Urinary bladder (tissue), 4 donors: ENCODE results near the gene ZSCAN5C. TPM values are rescaled to one million over a fixed set of nuclear protein-coding genes. Genes with fewer than 3 reads are reported as not detected.

Experiments
- DNase-seq: peaks from one replicate; pipeline ENCODE4 v3.0.0-alpha.2; 2015; ENCODE audit errors: extremely low spot score
- H3K27ac ChIP-seq: one replicate; pipeline ENCODE4 v1.5.1; 2013; ENCODE audit warnings: low read depth, mild to moderate bottlenecking, moderate library complexity
- H3K36me3 ChIP-seq: one replicate; pipeline ENCODE4 v1.6.1; 2013; ENCODE audit warnings: mild to moderate bottlenecking, moderate library complexity; ENCODE audit not compliant: insufficient read depth
- H3K4me1 ChIP-seq: one replicate; pipeline ENCODE4 v1.6.1; 2013; ENCODE audit warnings: mild to moderate bottlenecking, moderate library complexity; ENCODE audit not compliant: insufficient read depth
- H3K4me3 ChIP-seq: one replicate; pipeline ENCODE4 v1.5.1; 2013; ENCODE audit warnings: low read depth, low read length
- WGBS: extraction: QIAGEN DNeasy Blood & Tissue Kit; methylation state at CpG from one replicate; pipeline ENCODE4 v1.1.7; 2013; 5-methylcytosine and 5-hydroxymethylcytosine counted together
- polyA plus RNA-seq: library from polyadenylated mRNA; stranded (reverse); fragments of 200-250 nt; gene quantifications from one replicate; pipeline ENCODE4 v1.2.3, GENCODE V29; 2013
- total RNA-seq: library from RNA; depleted of rRNA; stranded (reverse); fragments of >200 nt; gene quantifications from one replicate; pipeline ENCODE4 v1.2.3, GENCODE V29; 2014
- donor health status: healthy with polysubstance abuse.
- donor health status: healthy.

Gene ZSCAN5C, protein sequence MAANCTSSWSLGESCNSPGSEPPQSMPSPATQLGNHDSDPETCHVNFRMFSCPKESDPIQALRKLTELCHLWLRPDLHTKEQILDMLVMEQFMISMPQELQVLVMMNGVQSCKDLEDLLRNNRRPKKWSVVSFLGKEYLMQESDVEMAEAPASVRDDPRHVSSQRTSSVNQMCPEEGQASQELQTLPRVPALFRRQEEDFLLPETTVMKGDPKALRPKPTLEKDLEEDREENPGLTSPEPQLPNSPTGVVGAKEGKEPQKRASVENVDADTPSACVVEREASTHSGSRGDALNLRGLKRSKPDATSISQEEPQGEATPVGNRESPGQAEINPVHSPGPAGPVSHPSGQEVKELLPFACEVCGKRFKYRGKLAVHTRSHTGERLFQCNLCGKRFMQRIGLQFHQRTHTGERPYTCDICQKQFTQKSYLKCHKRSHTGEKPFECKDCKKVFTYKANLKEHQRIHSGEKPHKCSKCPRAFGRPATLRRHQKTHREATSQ
- total RNA-seq, result not detected
- polyA plus RNA-seq, result not detected

DNA sequence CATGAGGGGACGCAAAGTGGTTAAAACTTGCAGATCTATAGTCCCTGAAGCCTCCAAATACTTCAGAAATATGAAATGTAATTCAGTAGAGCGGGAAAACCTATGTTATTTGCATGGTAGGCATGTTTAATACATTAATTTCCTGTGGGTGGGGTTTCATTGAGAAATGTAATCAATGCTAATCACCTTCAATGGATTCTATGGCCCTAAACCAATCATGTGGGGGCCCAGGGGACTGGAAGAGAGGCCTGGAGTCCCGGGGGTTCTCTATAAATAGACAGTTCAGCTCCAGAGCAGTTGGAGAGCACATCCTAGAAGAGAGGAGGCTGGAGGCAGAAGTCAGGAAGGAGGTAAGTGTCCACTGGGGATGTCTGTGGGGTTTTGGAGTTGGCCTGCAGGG lies at the start of gene ZSCAN5C:
ZSCAN5C (plus strand) TSS at position 301 of the 400 bp plus-strand sequence. CDS start 3,641 bp downstream, outside the sequence.
- H3K4me1 ChIP-seq, result no peaks in the 10 kb centered on the region
- 53% methylated on average over 3 of the region's 3 CpGs for WGBS

DNA sequence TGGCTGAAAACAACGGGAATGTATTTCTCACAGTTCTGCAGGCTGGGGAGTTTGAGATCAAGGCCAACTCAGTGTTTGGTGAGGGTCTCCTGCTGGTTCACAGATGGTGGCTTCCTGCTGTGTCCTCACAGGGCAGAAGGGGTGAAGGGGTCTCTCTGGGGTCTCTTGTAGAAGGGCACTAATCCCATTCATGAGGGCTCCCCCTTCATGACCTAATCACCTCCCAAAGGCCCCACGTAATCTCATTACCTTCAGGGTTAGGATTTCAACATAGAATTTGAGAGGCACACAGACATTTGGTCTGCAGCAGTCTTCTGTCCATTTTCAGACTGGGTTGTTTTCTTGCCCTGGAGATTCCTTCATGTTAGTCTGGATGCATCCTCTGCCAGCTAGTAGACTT lies 49.4 kb upstream of the ZSCAN5C start:
- H3K36me3 ChIP-seq, result no peaks in the 10 kb centered on the region

More for the DNA sequence above, at the start of gene ZSCAN5C:
- Histone ChIP-seq H3K4me3 (no peak within 1 kb of the TSS), H3K27ac (no peak within 1 kb of the TSS), H3K36me3 (no peaks in the 10 kb centered on the region)
- no peak for DNase-seq

DNA sequence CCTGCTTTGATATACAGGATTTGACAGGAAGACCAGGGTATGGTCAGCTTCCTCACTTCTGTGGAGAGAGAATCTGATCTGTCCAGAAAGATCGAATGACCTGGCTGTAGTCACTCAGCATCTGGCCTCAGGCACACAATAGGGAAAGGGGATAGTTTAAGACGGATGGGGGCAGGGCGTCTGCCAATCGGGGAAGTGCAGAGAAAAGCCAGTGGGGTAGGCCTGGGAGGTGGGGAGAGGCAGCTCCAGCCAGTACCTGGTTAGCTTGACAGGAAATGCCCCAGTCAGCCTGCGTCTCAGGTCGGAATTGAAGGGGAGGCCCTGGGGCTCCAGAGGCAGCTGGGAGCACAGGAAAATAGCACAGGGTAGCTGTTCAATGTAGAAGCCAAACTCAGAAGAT lies 48.6 kb upstream of the ZSCAN5C start:
- H3K27ac ChIP-seq, result no peak overlapping the region

More for the DNA sequence above, 49.4 kb upstream of the ZSCAN5C start:
- DNase-seq, result no peak
- Histone ChIP-seq H3K4me1 (no peaks in the 10 kb centered on the region), H3K27ac (no peak overlapping the region), H3K4me3 (no peak overlapping the region)
- WGBS, result 83% methylated on average over 2 of the region's 2 CpGs

DNA sequence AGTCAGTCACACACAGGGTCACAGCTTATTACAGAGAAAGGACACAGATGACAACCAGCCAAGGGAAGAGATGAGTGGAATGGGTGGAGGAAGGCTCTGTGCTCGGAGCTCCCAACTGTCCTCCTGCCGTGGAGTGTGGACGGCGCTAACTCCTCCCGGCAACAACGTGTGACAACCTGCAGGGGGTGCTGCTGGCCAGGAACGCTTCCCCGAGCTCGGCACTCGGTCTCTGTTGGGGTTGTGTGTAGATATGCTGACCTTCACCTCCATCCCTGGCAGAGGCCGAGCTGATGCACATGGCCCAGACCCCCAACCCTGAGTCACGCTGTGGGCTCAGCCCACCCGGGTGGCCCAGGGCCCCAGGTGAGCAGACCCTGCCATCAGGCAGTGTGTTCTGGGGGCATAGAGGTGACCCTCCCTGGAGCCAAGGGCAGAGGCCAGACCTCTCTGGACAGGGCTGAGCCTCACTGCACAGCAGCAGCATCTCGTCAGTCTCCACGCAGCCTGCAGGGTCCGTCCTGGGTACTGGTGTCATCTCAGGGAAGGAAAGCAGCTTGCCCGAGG lies 46.9 kb upstream of the ZSCAN5C start:
- H3K4me1 ChIP-seq, result no peaks in the 10 kb centered on the region
- H3K4me3 ChIP-seq, result no peak overlapping the region
- DNase-seq, result no peak
- H3K27ac ChIP-seq, result no peak overlapping the region
- WGBS, result 72% methylated on average over 17 of the region's 17 CpGs
- peaks cover 10% of the 10 kb centered on the region for H3K36me3 ChIP-seq

More for the DNA sequence above, 48.6 kb upstream of the ZSCAN5C start:
- Histone ChIP-seq H3K4me3 (no peak overlapping the region), H3K4me1 (no peaks in the 10 kb centered on the region), H3K36me3 (peaks cover 4% of the 10 kb centered on the region)
- 42% methylated on average over 6 of the region's 6 CpGs for WGBS
- no peak for DNase-seq

DNA sequence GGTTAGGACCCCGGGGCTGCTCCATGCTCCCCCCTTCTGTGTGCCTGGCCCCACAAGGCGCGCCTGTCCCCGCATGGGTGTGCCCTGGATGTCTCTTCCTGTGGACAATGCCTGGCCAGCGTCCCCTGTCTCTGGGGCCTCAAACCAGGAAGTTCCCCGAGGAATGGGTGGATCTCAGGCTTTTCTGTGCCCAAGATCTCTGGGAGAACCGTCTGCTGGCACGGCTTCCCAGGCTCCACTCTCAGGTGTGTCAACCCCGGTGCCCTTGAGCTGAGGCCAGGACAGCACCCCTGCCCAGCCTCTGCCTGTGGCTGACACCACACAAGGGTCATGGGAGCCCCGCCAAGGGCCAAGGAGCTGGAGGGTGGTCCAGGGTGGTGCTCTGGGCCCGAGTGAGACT lies 45.3 kb upstream of the ZSCAN5C start:
- no peaks in the 10 kb centered on the region for H3K4me1 ChIP-seq
- H3K4me3 ChIP-seq, result no peak overlapping the region
- H3K27ac ChIP-seq, result no peak overlapping the region
- no peak for DNase-seq
- peaks cover 10% of the 10 kb centered on the region for H3K36me3 ChIP-seq
- WGBS, result 81% methylated on average over 11 of the region's 11 CpGs

DNA sequence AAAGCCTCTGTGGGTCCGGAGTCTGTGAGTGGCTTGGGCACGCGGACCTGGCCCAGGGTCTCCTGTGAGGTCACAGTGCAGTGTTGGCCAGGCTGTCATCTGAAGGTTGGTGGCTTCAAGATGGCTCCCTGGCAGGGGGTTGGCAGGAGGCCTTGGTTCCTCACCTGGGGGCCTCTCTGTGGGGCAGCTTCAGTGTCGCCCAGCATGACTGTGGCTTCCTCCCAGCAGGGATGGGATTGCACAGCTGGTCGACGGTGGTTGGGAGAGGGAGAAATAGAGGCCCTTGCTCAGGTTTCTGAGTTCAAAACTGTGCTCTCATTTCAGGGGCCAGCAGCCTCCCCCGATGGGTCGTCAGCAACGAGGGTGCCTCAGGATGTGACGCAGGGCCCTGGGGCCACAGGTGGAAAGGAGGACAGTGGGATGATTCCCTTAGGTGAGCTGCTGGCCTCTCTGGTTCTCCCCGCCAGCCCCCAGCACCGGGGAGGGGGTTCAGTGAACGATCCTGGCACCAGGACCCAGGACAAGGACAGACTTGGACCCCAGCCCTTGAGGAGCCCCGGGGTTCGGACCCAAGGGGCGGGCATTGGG lies 43.8 kb upstream of the ZSCAN5C start:
- 94% methylated on average over 16 of the region's 16 CpGs for WGBS
- DNase-seq, result no peak
- Histone ChIP-seq H3K36me3 (peaks cover 10% of the 10 kb centered on the region), H3K27ac (no peak overlapping the region), H3K4me1 (no peaks in the 10 kb centered on the region), H3K4me3 (no peak overlapping the region)

DNA sequence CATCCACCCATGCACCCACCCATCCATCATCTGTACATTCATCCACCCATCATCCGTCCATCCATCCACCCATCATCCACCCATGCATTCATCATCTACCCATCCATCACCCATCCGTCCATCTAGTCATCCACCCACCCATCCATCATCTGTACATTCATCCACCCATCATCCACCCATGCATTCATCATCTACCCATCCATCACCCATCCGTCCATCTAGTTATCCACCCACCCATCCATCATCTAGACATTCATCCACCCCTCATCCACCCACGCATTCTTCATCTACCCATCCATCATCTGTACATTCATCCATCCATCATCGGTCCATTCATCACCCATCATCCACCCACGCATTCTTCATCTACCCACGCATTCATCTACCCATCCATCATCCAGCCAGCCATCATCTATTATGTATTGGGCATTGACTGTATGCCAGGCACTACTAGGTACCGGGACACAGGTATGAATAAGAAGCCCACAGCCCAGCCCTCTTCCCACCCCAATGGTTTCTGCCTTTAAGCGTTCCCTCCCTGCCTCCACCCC lies 43.0 kb upstream of the ZSCAN5C start:
- Histone ChIP-seq H3K4me3 (no peak overlapping the region), H3K27ac (no peak overlapping the region), H3K36me3 (peaks cover 10% of the 10 kb centered on the region), H3K4me1 (no peaks in the 10 kb centered on the region)
- DNase-seq, result no peak
- 95% methylated on average over 9 of the region's 9 CpGs for WGBS

DNA sequence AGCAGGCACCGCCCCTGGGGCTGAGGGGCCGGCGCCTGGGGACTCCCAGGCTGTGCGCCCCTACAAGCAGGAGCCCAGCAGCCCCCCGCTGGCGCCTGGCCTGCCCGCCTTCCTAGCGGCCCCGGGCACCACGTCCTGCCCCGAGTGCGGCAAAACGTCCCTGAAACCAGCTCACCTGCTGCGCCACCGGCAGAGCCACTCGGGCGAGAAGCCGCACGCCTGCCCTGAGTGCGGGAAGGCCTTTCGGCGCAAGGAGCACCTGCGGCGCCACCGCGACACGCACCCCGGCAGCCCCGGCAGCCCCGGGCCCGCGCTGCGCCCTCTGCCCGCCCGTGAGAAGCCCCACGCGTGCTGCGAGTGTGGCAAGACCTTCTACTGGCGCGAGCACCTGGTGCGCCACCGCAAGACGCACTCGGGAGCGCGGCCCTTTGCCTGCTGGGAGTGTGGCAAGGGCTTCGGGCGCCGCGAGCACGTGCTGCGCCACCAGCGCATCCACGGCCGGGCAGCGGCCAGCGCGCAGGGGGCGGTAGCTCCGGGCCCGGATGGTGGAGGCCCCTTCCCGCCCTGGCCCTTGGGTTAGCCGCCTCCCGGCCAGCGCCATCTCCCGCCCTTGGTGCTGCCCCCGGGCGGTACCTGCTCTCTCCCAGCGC lies 42.3 kb upstream of the ZSCAN5C start:
- no peak for DNase-seq
- 97% methylated on average over 69 of the region's 69 CpGs for WGBS
- Histone ChIP-seq H3K4me1 (no peaks in the 10 kb centered on the region), H3K4me3 (no peak overlapping the region), H3K36me3 (peaks cover 10% of the 10 kb centered on the region), H3K27ac (no peak overlapping the region)

DNA sequence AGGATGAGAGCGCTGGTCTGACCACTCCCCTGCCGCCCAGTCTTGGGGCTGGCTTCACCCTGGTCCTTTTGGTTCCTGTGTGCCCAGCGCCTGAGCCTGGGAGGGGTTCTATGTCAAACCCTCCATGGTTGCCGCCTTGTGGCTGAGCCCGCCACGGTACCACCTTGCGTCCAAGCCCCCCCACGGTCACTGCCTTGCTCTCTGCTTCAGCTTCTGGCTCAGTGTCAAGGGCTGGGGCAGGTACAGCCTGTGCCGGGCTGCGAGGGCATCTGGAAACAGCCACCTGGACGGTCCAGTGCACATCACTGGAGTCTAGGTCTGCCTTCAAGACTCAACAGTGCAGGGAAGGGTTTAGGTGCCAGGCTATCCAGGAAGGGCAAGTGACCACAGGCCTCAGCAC lies 40.5 kb upstream of the ZSCAN5C start:
- 93% methylated on average over 11 of the region's 11 CpGs for WGBS
- H3K4me1 ChIP-seq, result no peaks in the 10 kb centered on the region

DNA sequence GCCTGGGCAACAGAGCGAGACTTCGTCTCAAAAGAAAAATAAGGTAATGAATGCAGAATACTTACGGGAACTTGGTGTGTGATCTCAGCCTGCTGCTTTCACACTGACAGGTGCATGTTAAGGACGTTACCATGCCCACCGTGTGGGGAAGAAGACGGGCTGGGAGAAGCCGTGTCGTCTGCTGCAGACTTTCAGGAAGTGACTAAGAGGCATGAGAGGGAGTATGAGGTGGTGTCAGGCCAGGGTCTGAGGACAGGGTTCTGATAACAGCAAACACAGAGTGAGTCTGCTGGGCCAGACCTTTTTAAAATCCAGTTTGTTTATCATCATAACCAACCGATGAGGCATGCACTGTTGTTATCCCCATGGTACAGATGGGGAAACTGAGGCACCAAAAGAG lies 39.8 kb upstream of the ZSCAN5C start:
- WGBS, result 62% methylated on average over 9 of the region's 9 CpGs
- H3K36me3 ChIP-seq, result peaks cover 10% of the 10 kb centered on the region

More for the DNA sequence above, 40.5 kb upstream of the ZSCAN5C start:
- Histone ChIP-seq H3K36me3 (peaks cover 10% of the 10 kb centered on the region), H3K27ac (no peak overlapping the region), H3K4me3 (no peak overlapping the region)
- DNase-seq, result no peak

DNA sequence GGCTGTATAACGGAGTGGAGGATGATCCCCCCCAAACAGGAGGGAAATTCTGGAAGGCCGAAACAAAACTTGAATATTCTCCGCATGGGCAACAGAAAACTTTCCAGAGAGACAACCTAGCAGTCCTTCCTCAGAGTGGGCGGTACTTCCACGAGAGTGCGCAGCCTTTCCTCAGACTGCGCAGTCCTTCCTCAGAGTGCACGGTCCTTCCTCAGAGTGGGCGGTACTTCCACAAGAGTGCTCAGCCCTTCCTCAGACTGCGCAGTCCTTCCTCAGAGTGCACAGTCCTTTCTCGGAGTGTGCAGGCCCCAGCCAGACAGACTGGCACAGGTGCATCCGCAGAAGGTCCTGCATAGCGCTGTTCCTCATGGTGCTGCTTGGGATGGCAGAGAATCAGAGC lies 39.0 kb upstream of the ZSCAN5C start:
- Histone ChIP-seq H3K4me3 (no peak overlapping the region), H3K4me1 (no peaks in the 10 kb centered on the region), H3K27ac (no peak overlapping the region), H3K36me3 (peaks cover 9% of the 10 kb centered on the region)
- DNase-seq, result no peak
- WGBS, result 87% methylated on average over 13 of the region's 13 CpGs

More for the DNA sequence above, 39.8 kb upstream of the ZSCAN5C start:
- no peak for DNase-seq
- no peak overlapping the region for H3K27ac ChIP-seq
- no peaks in the 10 kb centered on the region for H3K4me1 ChIP-seq
- H3K4me3 ChIP-seq, result no peak overlapping the region

DNA sequence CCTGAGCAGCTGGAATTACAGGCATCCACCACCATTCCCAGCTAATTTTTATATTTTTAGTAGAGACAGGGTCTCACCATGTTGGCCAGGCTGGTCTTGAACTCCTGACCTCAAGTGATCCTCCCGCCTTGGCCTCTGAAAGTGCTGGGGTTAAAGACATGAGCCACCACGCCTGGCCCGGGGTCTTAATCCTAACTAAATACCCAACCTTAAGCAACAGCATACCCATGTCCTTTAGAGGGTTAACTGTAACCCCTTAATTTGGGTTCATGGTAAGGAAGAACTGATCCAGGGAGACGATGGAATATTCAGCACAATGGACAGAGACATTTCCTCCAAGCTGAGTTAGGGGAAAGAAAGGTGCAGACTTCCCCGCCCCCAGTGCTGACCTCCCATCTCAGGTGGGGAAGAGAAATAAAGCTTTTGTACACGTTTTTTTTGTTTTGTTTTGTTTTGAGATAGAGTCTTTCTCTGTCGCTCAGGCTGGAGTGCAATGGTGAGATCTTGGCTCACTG lies 35.0 kb upstream of the ZSCAN5C start:
- WGBS, result 40% methylated on average over 7 of the region's 7 CpGs
- Histone ChIP-seq H3K36me3 (no peaks in the 10 kb centered on the region), H3K4me3 (no peak overlapping the region), H3K4me1 (no peaks in the 10 kb centered on the region), H3K27ac (no peak overlapping the region)
- DNase-seq, result no peak

DNA sequence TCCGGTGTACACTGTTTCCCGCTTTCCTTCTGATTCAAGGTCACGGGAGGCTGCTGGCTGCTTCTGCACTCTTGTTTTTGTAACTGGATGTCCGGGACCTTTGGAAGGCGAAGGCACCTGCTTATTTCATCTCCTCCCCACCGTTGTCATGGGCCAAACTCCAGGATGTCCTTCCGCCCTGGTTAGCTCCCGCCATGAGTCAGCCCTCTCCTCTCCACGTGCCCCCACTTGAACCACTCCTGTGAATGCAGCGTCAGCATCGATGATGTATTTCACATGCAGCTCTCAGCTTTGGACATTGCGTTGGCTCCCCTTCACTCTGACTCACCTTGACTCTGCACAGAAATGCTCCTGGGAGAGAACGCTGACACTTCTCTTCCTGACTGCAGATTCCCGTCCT lies 31.8 kb upstream of the ZSCAN5C start:
- Histone ChIP-seq H3K4me1 (no peaks in the 10 kb centered on the region), H3K27ac (no peak overlapping the region), H3K4me3 (no peak overlapping the region), H3K36me3 (no peaks in the 10 kb centered on the region)
- DNase-seq, result no peak
- 73% methylated on average over 14 of the region's 14 CpGs for WGBS
